HepG2 (cell line): ENCODE data around the gene PEX5L. TPM values are rescaled to one million over a fixed set of nuclear protein-coding genes. Genes with fewer than 3 reads are reported as not detected.

Experiments
- HMG20B ChIP-seq: conservative IDR thresholded peaks from 2 replicates; pipeline ENCODE4 v1.6.1; 2016; ENCODE audit warnings: missing genetic modification reagents, missing compliant biosample characterization
- KAT7 ChIP-seq: IDR thresholded peaks from 2 replicates; pipeline ENCODE4 v1.6.1; 2018; ENCODE audit warnings: borderline replicate concordance, missing compliant biosample characterization
- MATR3 ChIP-seq: sonication (generic); formaldehyde crosslinking; IDR thresholded peaks from 2 replicates; pipeline ENCODE4 v1.4.0; 2020; ENCODE audit warnings: missing genetic modification reagents
- THAP7 ChIP-seq: sonication (generic); formaldehyde crosslinking; IDR thresholded peaks from 2 replicates; pipeline ENCODE4 v1.8.1; 2023; ENCODE audit warnings: mild to moderate bottlenecking, missing genetic modification reagents
- USF2 ChIP-seq, 2 experiments: sonication (generic) in 1 of 2; formaldehyde crosslinking in 1 of 2; IDR thresholded peaks; 2 replicates each; pipeline versions ENCODE4 v1.5.1 to v1.6.1; 2011 to 2020; ENCODE audit warnings: borderline replicate concordance in 1 of 2, low read depth in 1 of 2, low read length in 1 of 2, mild to moderate bottlenecking in 1 of 2, missing genetic modification reagents in 1 of 2, moderate library complexity in 1 of 2
- ZBED4 ChIP-seq: sonication (generic); formaldehyde crosslinking; IDR thresholded peaks from 2 replicates; pipeline ENCODE4 v1.4.0; 2020; ENCODE audit warnings: missing genetic modification reagents, borderline replicate concordance
- polyA plus RNA-seq, 8 experiments: library from polyadenylated mRNA; depleted of rRNA in 3 of 8; stranded (reverse) in 7 of 8; unstranded in 1 of 8; fragments of >200 nt; fragmentation: Illumina TruSeq in 4 of 8; extraction: Trizol in 4 of 8; gene quantifications; 2 replicates each; pipeline versions ENCODE4 v1.2.1 to v1.2.3, GENCODE V29; 2011 to 2016; ENCODE audit warnings: low read depth in 4 of 8, missing spikeins in 1 of 8, mixed read lengths in 1 of 8; ENCODE audit not compliant: insufficient read depth in 1 of 8
- total RNA-seq, 5 experiments: library from RNA; depleted of rRNA; stranded (reverse); fragments of >200 nt; fragmentation: Illumina TruSeq; extraction: Trizol; gene quantifications; 2 replicates each; pipeline ENCODE4 v1.2.3, GENCODE V29; 2016; ENCODE audit warnings: low read depth in 1 of 5

The PEX5L gene
- total and polyA plus RNA-seq, 2 of the 13 experiments (the other 11 are each of a cell fraction or from before 2014, with no cell fraction given) = not detected

GRCh38 chr3:180018543-180018942, 18.2 kb downstream of the PEX5L start (continued):
- TF ChIP-seq ZBED4 (CRISPR knock-in tag) = no peak
- TF ChIP-seq KAT7 (CRISPR knock-in tag) = no peak
- no peak for TF ChIP-seq HMG20B (CRISPR knock-in tag)
- TF ChIP-seq THAP7 (CRISPR knock-in tag) = no peak
- TF ChIP-seq USF2 (IDR thresholded peaks at IDR 0.05; ENCODE audit: low read depth, low read length) = no peak
- no peak for TF ChIP-seq USF2 (CRISPR knock-in tag; IDR thresholded peaks at IDR 0.05; ENCODE audit: borderline replicate concordance)
- no peak for TF ChIP-seq MATR3
